Stimulated activated CD4-positive, alpha-beta T cell treated with anti-CD3 and anti-CD28 coated beads, TNF-alpha, amount 100 ng/mL, for 48 hours (primary cell): Measurements from ENCODE around the gene FAM184B.
A peak's percentile ranks its signal among the peaks of the same experiment; 100 is the strongest.

Experiments used
- DNase-seq, 3 donors: peaks; one replicate each; pipeline ENCODE4 v3.0.0-alpha.2; 2020; ENCODE audit warnings: low read depth in 3 of 3

The FAM184B gene

DNA sequence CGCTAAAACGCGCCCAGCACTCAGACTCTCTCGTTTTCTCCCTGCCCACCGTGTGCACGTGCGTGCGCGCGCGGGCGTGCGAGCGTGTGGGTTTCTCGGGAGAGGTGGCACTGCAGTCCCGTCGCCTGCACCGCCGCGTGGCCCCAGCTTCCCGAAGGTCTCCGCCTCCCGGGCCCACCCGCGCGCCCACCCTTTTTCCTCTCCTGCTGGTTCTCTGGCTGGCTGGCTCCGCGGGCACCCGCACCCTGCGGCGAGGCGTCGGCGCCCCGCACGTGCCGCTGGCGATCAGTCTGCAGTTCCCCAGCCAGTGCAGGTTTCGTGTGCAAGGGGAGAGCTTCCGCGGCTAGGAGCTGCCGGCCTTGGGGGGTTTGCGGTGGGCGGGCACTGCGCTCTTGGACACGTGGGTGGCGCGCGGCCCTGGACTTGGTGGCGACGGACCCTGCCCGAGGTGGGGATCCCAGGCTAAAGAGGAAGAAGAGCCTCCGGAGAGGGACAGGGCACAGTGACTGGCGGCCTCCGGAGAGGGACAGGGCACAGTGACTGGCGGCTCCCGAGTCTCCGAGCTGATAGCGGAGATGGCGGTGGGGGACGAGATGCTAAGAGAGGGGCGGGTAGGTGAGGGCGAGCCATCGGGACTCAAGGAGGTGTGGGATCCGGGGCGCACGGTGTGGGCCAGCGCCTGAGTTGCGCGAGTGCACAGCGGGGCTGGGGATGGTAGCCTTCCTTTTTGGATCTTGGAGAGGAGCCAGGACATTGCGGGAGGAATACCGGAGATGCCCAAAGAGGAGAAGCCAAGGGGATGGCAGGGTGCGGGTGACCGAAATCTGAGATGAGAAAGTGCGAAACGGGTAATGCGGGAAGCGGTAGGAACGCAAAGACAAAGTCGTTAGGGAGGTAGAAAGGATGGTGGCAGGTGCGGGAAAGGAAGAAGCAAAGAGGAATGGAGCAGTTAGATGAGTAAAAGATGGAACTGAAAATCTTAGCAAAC lies at the start of gene FAM184B:
FAM184B (minus strand) TSS at position 322 of the 988 bp plus-strand sequence. CDS start 322 bp downstream, outside the sequence.
- DNase-seq = no peak

DNA sequence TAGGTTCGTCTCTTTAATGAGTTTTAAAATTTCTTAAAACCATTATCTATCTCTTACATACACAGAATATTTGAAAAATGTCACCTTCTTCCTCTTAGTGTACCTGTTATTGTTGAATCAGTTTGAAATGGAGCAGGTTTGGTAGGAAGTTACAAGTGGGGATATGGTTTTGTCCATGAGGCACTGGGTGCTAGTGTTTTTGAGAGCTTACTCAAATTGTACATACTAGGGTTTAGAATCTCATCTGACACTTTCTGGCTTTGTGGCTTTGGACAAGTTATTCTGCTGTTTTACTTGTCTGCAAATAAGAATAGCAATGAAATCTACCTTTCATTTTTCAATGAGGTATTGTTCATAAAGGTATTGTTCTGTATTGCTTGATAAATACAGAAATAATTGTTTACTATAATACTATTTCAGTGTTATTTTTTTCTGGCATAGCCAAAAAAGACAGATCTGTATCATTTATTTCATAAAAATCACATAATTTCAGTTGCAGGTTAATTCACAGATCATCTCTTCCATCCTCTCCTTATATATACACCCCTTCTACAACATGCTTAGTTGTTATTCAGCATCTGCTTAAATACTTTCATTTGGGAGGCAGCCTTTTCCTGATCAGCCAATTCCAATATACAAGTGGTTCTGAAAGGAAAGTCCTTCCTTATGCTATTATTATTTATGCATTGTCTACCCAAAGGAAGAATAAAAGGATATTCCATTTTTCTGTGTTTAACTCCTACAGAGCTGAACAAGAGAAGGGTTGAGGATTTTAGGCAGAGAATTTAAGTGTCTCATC lies 42.6 kb upstream of the FAM184B start:
- DNase-seq = no peak

- DNase-seq = no peak
Observed at GRCh38 chr4:17817027-17817426, 35.6 kb upstream of the FAM184B start.

- no peak for DNase-seq
Observed at GRCh38 chr4:17816142-17816541, 34.7 kb upstream of the FAM184B start.

GRCh38 chr4:17814140-17814539 lies 32.7 kb upstream of the FAM184B start:
- no peak for DNase-seq

GRCh38 chr4:17812801-17813200 lies 31.4 kb upstream of the FAM184B start:
- DNase-seq = no peak

- no peak for DNase-seq
Observed at GRCh38 chr4:17812125-17812524, 30.7 kb upstream of the FAM184B start.

- DNase-seq = peak in 1 of 3 donors; percentile 1
Observed at GRCh38 chr4:17811078-17811603, 29.7 kb upstream of the FAM184B start.

- peak; percentile 98 to 99 (median 98) for DNase-seq
Observed at GRCh38 chr4:17810260-17811077, 29.0 kb upstream of the FAM184B start, which contains the start of the genes DCAF16 and NCAPG. TSS of gene DCAF16 (minus strand) at chr4:17810757. CDS start at chr4:17804141, 6,616 bp downstream. TSS of gene NCAPG (plus strand) at chr4:17810979. CDS start at chr4:17811078, 99 bp downstream.

- no peak for DNase-seq
Observed at GRCh38 chr4:17809667-17810066, 28.2 kb upstream of the FAM184B start.

GRCh38 chr4:17807446-17807845 lies 26.0 kb upstream of the FAM184B start:
- DNase-seq = no peak

GRCh38 chr4:17805580-17806155 lies 24.2 kb upstream of the FAM184B start:
- no peak for DNase-seq

DNA sequence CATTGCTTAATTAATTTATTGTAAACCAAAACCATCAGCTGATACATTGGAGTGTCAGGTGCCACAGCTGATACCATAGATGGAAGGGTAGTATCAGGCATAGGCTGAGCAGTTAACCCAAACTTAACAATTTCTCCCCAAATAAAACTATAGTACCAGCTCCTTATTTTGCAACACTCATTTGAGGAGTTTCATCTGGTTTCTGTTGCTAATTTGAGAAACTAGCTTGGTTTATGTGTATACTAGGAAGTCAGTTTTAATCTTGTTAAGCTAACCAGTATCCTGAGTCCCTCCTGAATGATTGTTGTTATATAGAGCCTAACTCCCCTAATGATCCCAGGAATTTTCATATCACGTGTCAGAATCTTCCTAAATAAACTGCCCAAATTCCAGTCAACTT lies 16.4 kb upstream of the FAM184B start:
- no peak for DNase-seq

- DNase-seq = no peak
Observed at GRCh38 chr4:17794730-17795129, 13.3 kb upstream of the FAM184B start.

DNA sequence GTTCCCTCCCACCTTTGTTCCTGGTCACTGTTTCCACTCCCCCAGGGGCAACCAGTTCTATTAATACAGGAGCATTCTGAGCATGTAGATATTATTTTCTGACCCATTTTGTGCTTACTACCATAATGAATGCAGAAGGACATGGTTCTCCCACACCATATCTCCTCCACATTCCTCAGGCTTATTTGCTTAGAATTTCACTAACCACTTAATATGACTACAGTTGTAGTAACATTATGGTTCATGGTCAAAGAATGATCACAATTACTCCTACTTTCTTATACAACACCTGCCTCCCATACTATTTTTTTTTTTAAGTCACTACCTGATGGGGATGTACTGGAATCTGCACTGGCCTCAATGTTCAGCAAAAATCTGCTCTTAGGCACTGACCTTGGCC lies 7.5 kb upstream of the FAM184B start:
- no peak for DNase-seq

GRCh38 chr4:17787315-17787714 lies 5.9 kb upstream of the FAM184B start:
- DNase-seq = no peak

GRCh38 chr4:17786567-17786966 lies 5.1 kb upstream of the FAM184B start:
- DNase-seq = no peak

- no peak for DNase-seq
Observed at GRCh38 chr4:17785858-17786257, 4.4 kb upstream of the FAM184B start.

GRCh38 chr4:17780501-17781299 lies 721 bp downstream of the FAM184B start:
- DNase-seq = no peak

GRCh38 chr4:17778431-17778830 lies 3.0 kb downstream of the FAM184B start:
- DNase-seq = no peak
